ENCODE measurements around the gene SMG6.

- no peak for TF ChIP-seq CTCF (IDR thresholded peaks at IDR 0.05; ENCODE audit: extremely low read depth in 1 of 2, insufficient read depth in 1 of 2, low read depth in 1 of 2, low read length in 2 of 2)
- no peak for TF ChIP-seq JUN (IDR thresholded peaks at IDR 0.05; ENCODE audit: borderline replicate concordance, insufficient read depth, insufficient read length, low read depth)
- no peak for TF ChIP-seq GATA2 (IDR thresholded peaks at IDR 0.05; ENCODE audit: insufficient read depth, insufficient read length, low read depth, low read length)
- no peak for TF ChIP-seq MAX (IDR thresholded peaks at IDR 0.05; ENCODE audit: insufficient read depth, insufficient read length)
- TF ChIP-seq POLR2A (IDR thresholded peaks at IDR 0.05; ENCODE audit: low read depth, low read length) = peak; percentile 38
- TF ChIP-seq EZH2 (IDR thresholded peaks at IDR 0.05; ENCODE audit: borderline replicate concordance, low read depth, low read length, severe bottlenecking) = no peak
- no peak for TF ChIP-seq MYC (IDR thresholded peaks at IDR 0.05; ENCODE audit: low read depth, low read length)
- no peak for TF ChIP-seq POLR2AphosphoS5 (IDR thresholded peaks at IDR 0.05; ENCODE audit: insufficient read depth, low read depth, low read length)
These were observed 259.8 kb downstream of the SMG6 start for GRCh38 chr17:2043785-2044184.
